Measurements from ENCODE around the gene ELP4. TPM values are rescaled to one million over a fixed set of nuclear protein-coding genes. Genes with fewer than 3 reads are reported as not detected.

The ELP4 gene
- 30.1 and 52.4 TPM in 2 replicates for polyA plus RNA-seq

GRCh38 chr11:31509429-31510345 lies at the start of gene ELP4, which contains the start of gene IMMP1L:
ELP4 (plus strand) TSS chr11:31509767; CDS start chr11:31509785, 18 bp downstream.
IMMP1L (minus strand) TSS chr11:31509622; CDS start chr11:31463276, 46,346 bp downstream.

GRCh38 chr11:31810779-31811647 lies 301.4 kb downstream of the ELP4 start, which contains the start of gene PAX6:
PAX6 (minus strand) TSS chr11:31811322; CDS start chr11:31806411, 4,911 bp downstream.

Other genes with a start within 250 kb of the ELP4 start
- gene DCDC1, start 140.0 kb upstream of the ELP4 start, polyA plus RNA-seq = 0.04 TPM in 1 of 2 replicates, not detected in the other
- 46.7 and 47.3 TPM in 2 replicates for gene DNAJC24, start 139.9 kb upstream of the ELP4 start, polyA plus RNA-seq
- 238 and 294 TPM in 2 replicates for gene IMMP1L, start 145 bp upstream of the ELP4 start, polyA plus RNA-seq